Measurements from ENCODE around the gene CCT2.

CCT2 gene

DNA sequence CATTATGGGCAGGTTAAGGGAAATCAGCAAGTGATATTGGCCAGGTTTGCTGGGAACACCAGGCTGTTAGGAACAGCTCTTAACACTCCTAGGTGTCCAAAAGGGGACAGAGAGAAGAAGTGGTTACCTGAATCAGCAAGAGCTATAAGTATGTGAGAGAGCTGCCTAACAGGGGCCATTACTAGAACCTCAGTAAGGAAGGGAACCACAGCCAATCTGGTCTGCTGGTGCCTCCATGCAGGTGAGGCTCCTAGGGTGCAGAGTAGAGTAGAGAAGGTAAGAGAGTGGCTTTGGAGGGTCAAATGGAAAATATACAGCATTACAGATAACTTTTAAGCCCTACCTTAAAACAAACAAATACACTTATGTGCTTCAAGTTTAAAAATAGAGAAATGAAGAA, 36.6 kb upstream of the CCT2 start:
- no peak overlapping the region for H3K4me3 ChIP-seq (ENCODE audit: low read depth in 1 of 2, low read length in 1 of 2)
- TF ChIP-seq, protein P1, sequence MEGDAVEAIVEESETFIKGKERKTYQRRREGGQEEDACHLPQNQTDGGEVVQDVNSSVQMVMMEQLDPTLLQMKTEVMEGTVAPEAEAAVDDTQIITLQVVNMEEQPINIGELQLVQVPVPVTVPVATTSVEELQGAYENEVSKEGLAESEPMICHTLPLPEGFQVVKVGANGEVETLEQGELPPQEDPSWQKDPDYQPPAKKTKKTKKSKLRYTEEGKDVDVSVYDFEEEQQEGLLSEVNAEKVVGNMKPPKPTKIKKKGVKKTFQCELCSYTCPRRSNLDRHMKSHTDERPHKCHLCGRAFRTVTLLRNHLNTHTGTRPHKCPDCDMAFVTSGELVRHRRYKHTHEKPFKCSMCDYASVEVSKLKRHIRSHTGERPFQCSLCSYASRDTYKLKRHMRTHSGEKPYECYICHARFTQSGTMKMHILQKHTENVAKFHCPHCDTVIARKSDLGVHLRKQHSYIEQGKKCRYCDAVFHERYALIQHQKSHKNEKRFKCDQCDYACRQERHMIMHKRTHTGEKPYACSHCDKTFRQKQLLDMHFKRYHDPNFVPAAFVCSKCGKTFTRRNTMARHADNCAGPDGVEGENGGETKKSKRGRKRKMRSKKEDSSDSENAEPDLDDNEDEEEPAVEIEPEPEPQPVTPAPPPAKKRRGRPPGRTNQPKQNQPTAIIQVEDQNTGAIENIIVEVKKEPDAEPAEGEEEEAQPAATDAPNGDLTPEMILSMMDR (IDR thresholded peaks at IDR 0.05) = no peak
- H3K27ac ChIP-seq = no peak overlapping the region
- no peaks in the 10 kb centered on the region for H3K36me3 ChIP-seq
- no peaks in the 10 kb centered on the region for H3K4me1 ChIP-seq (ENCODE audit: control insufficient read depth in 1 of 2, insufficient read depth in 1 of 2, low read depth in 1 of 2, low read length in 1 of 2)
- H3K27me3 ChIP-seq = no peaks in the 10 kb centered on the region
- peaks cover under 1% of the 10 kb centered on the region for H3K9me3 ChIP-seq

GRCh38 chr12:69550569-69551350, 34.5 kb upstream of the CCT2 start:
- Histone ChIP-seq H3K9me3 (no peaks in the 10 kb centered on the region), H3K4me3 (ENCODE audit: low read depth in 1 of 2, low read length in 1 of 2) (no peak overlapping the region), H3K27me3 (no peaks in the 10 kb centered on the region), H3K4me1 (ENCODE audit: control insufficient read depth in 1 of 2, insufficient read depth in 1 of 2, low read depth in 1 of 2, low read length in 1 of 2) (no peaks in the 10 kb centered on the region), H3K36me3 (no peaks in the 10 kb centered on the region), H3K27ac (no peak overlapping the region)
- TF ChIP-seq, protein P1 (IDR thresholded peaks at IDR 0.05) = no peak

GRCh38 chr12:69553628-69554248, 31.5 kb upstream of the CCT2 start:
- Histone ChIP-seq H3K27ac (no peak overlapping the region), H3K36me3 (peaks cover 3% of the 10 kb centered on the region), H3K4me3 (ENCODE audit: low read depth in 1 of 2, low read length in 1 of 2) (no peak overlapping the region), H3K4me1 (ENCODE audit: control insufficient read depth in 1 of 2, insufficient read depth in 1 of 2, low read depth in 1 of 2, low read length in 1 of 2) (no peaks in the 10 kb centered on the region), H3K9me3 (no peaks in the 10 kb centered on the region), H3K27me3 (no peaks in the 10 kb centered on the region)
- TF ChIP-seq, protein P1 (IDR thresholded peaks at IDR 0.05) = no peak

- no peak overlapping the region for H3K4me3 ChIP-seq (ENCODE audit: low read depth in 1 of 2, low read length in 1 of 2)
- H3K27me3 ChIP-seq = no peaks in the 10 kb centered on the region
- no peaks in the 10 kb centered on the region for H3K9me3 ChIP-seq
- H3K4me1 ChIP-seq (ENCODE audit: control insufficient read depth in 1 of 2, insufficient read depth in 1 of 2, low read depth in 1 of 2, low read length in 1 of 2) = no peaks in the 10 kb centered on the region
- TF ChIP-seq, protein P1 (IDR thresholded peaks at IDR 0.05) = no peak
- H3K36me3 ChIP-seq = peaks cover 3% of the 10 kb centered on the region
- H3K27ac ChIP-seq = no peak overlapping the region
Measured at GRCh38 chr12:69555461-69555860, 29.8 kb upstream of the CCT2 start.

DNA sequence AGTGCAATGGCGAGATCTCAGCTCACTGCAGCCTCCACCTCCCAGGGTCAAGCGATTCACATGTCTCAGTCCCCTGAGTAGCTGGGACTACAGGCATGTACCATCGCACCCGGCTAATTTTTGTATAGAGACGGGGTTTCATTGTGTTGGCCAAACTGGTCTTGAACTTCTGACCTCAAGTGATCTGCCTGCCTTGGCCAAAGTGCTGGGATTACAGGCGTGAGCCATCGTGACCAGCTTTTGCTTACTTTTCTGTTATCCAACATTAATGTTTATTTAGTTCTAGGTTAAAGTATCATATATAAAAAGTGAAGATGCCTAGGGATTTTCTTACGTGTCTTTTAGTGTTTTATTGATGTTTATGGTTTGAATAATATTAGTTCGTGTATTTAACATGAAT, 28.9 kb upstream of the CCT2 start:
- Histone ChIP-seq H3K27me3 (no peaks in the 10 kb centered on the region), H3K36me3 (peaks cover 3% of the 10 kb centered on the region), H3K27ac (no peak overlapping the region), H3K4me1 (ENCODE audit: control insufficient read depth in 1 of 2, insufficient read depth in 1 of 2, low read depth in 1 of 2, low read length in 1 of 2) (no peaks in the 10 kb centered on the region), H3K4me3 (ENCODE audit: low read depth in 1 of 2, low read length in 1 of 2) (no peak overlapping the region), H3K9me3 (no peaks in the 10 kb centered on the region)
- TF ChIP-seq, protein P1 (IDR thresholded peaks at IDR 0.05) = no peak

Data from neutrophil (primary cell).